GM12873 (cell line): ENCODE data around the gene OLFM2.

Experiments used
- CTCF ChIP-seq: IDR thresholded peaks from 2 replicates; pipeline ENCODE4 v1.5.1; 2012; ENCODE audit warnings: low read depth, mild to moderate bottlenecking, moderate library complexity, low read length, control low read depth; ENCODE audit not compliant: insufficient read depth; ENCODE audit errors: missing control alignments

The OLFM2 gene

GRCh38 chr19:9857076-9857721, 79.1 kb downstream of the OLFM2 start:
- no peak for TF ChIP-seq CTCF

- no peak for TF ChIP-seq CTCF
Observed at GRCh38 chr19:9856609-9857008, 79.7 kb downstream of the OLFM2 start.

GRCh38 chr19:9854282-9854846, 82.0 kb downstream of the OLFM2 start:
- no peak for TF ChIP-seq CTCF

- no peak for TF ChIP-seq CTCF
Observed at GRCh38 chr19:9850235-9850959, 85.9 kb downstream of the OLFM2 start.

- no peak for TF ChIP-seq CTCF
Observed at GRCh38 chr19:9849791-9850190, 86.5 kb downstream of the OLFM2 start.

- no peak for TF ChIP-seq CTCF
Observed at GRCh38 chr19:9848762-9849161, 87.6 kb downstream of the OLFM2 start.

- TF ChIP-seq CTCF = peak; percentile 60
Observed at GRCh38 chr19:9848060-9848459, 88.3 kb downstream of the OLFM2 start.
